ENCODE data around the gene HIGD1B. TPM values are rescaled to one million over a fixed set of nuclear protein-coding genes. Genes with fewer than 3 reads are reported as not detected.
A peak's percentile ranks its signal among the peaks of the same experiment; 100 is the strongest.

The HIGD1B gene
- total and polyA plus RNA-seq, 4 donors, result 0.28 to 0.43 TPM; not detected in 2

DNA sequence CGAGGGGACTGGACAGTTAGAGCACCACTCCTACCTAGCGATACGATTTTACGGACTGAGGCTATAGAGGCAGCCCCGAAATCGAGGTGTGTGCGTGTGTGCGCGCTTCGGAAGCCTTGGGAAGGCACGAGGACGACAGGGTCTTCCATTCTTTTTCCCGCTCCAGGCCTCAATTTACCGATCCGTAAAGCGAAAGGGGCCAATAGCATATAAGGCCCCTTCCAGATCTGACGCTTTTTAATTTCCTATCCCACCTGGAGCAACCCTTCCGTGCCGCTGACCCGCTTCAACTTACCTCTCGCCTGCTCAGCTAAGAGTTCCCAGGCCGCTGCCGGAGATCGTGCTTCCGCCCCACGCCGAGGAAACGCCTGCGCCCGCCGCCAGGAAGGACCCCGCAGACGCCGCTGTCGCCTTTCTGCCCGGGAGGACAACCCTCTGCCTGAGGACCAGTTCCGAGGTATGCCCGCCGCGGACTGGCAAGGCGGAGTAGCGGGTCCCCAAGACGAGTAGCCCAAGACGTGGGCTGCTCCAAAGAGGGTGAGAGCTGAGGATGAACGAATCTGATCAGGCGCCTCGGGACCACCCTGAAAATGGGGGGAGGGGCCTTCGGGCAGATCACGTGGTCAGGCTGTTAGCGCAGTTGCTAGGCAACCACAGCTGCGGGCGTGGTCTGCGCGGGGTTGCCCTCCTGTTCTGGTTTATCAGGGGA lies 51.5 kb downstream of the HIGD1B start, which contains the start of gene EFTUD2:
EFTUD2 (minus strand) TSS at position 372 of the 709 bp plus-strand sequence. CDS start 4,924 bp downstream, outside the sequence.
- H3K27me3 ChIP-seq (ENCODE audit: control insufficient read depth in 4 of 4, insufficient read depth in 4 of 4, low read length in 3 of 4), result no peaks in the 10 kb centered on the region
- peaks cover 3 to 20% (median 19%) of the 10 kb centered on the region in 4 donors for H3K4me1 ChIP-seq (ENCODE audit: control insufficient read depth in 4 of 4, insufficient read depth in 4 of 4, low read length in 3 of 4)
- TF ChIP-seq JUND (IDR thresholded peaks at IDR 0.05) (no peak), NR2F2 (IDR thresholded peaks at IDR 0.05) (no peak), RAD21 (IDR thresholded peaks at IDR 0.05) (peak in 1 of 2 donors; percentile 8), MAX (IDR thresholded peaks at IDR 0.05) (peak; percentile 95), FOXA2 (IDR thresholded peaks at IDR 0.05) (no peak), REST (IDR thresholded peaks at IDR 0.05) (peak; percentile 25), ZBTB33 (IDR thresholded peaks at IDR 0.05) (no peak), RXRA (IDR thresholded peaks at IDR 0.05) (peak in 1 of 2 donors; percentile 24), HNF4G (IDR thresholded peaks at IDR 0.05) (no peak), HNF4A (conservative IDR thresholded peaks at IDR 0.05) (no peak), SP1 (IDR thresholded peaks at IDR 0.05) (peak; percentile 63), EGR1 (IDR thresholded peaks at IDR 0.05; ENCODE audit: low read depth in 2 of 2) (peak in 1 of 2 donors; percentile 69), YY1 (IDR thresholded peaks at IDR 0.05) (peak; percentile 91), FOXA1 (IDR thresholded peaks at IDR 0.05) (peak; percentile 13), GABPA (IDR thresholded peaks at IDR 0.05 in 1 of 2, conservative IDR thresholded peaks at IDR 0.05 in 1 of 2) (peak; percentile 58 to 86), CTCF (IDR thresholded peaks at IDR 0.05; ENCODE audit: low read depth, low read length, missing input control) (no peak), TAF1 (conservative IDR thresholded peaks at IDR 0.05) (peak; percentile 26)
- TF ChIP-seq, protein P1, sequence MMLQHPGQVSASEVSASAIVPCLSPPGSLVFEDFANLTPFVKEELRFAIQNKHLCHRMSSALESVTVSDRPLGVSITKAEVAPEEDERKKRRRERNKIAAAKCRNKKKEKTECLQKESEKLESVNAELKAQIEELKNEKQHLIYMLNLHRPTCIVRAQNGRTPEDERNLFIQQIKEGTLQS (IDR thresholded peaks at IDR 0.05), result no peak
- under 1% methylated on average over 54 of the region's 54 CpGs for WGBS
- H3K9me3 ChIP-seq (ENCODE audit: control insufficient read depth in 4 of 4, low read length in 3 of 4), result no peaks in the 10 kb centered on the region
- peak; percentile 94 for DNase-seq (ENCODE audit: low spot score)
- H3K27ac ChIP-seq (ENCODE audit: low read depth in 1 of 2, low read length in 2 of 2), result peak within 1 kb of the TSS; percentile 98 to 99
- H3K9ac ChIP-seq (ENCODE audit: low read depth in 1 of 2, low read length in 2 of 2), result peak within 1 kb of the TSS; percentile 39 to 93
- H3K4me3 ChIP-seq (ENCODE audit: low read depth in 1 of 3, low read length in 3 of 3), result peak within 1 kb of the TSS; percentile 73 to 100 (median 80)
- H3K36me3 ChIP-seq (ENCODE audit: control insufficient read depth in 4 of 4, insufficient read depth in 3 of 4, low read depth in 1 of 4, low read length in 3 of 4), result peaks cover 0 to 4% (median 3%) of the 10 kb centered on the region in 4 donors

Small RNAs within 50 kb of the gene (small RNA-seq; reads per million reads assigned to genes)
- not detected for gene RN7SL405P

Other genes with a start within 250 kb of the HIGD1B start
- gene MEIOC, start 191.4 kb upstream of the HIGD1B start, total RNA-seq, result not detected
- under 1 TPM in 1 of 2 donors, not detected in 1; 0.31 TPM for gene MEIOC, start 191.4 kb upstream of the HIGD1B start, polyA plus RNA-seq
- 1 to 10 TPM; 7.7 to 8.6 TPM for gene CCDC43, start 158.1 kb upstream of the HIGD1B start, total RNA-seq
- gene CCDC43, start 158.1 kb upstream of the HIGD1B start, polyA plus RNA-seq, result 1 to 10 TPM; 4.5 to 5.7 TPM
- gene DBF4B, start 139.2 kb upstream of the HIGD1B start, total RNA-seq, result 1 to 10 TPM; 1.3 to 4.5 TPM
- under 1 TPM; 0.44 to 0.84 TPM for gene DBF4B, start 139.2 kb upstream of the HIGD1B start, polyA plus RNA-seq
- 1 to 10 TPM in 1 of 2 donors, under 1 TPM in 1; 0.08 to 1.1 TPM for gene ADAM11, start 88.9 kb upstream of the HIGD1B start, total RNA-seq
- under 1 TPM in 1 of 2 donors, not detected in 1; 0.06 TPM for gene ADAM11, start 88.9 kb upstream of the HIGD1B start, polyA plus RNA-seq
- 1 to 10 TPM; 1.2 to 1.4 TPM for gene GJC1, start 17.6 kb upstream of the HIGD1B start, total RNA-seq
- under 1 TPM; 0.17 to 0.37 TPM for gene GJC1, start 17.6 kb upstream of the HIGD1B start, polyA plus RNA-seq
- 10 to 100 TPM; 45.8 to 84.3 TPM for gene EFTUD2, start 51.6 kb downstream of the HIGD1B start, total RNA-seq
- gene EFTUD2, start 51.6 kb downstream of the HIGD1B start, polyA plus RNA-seq, result 10 to 100 TPM; 19.8 to 20.9 TPM
- under 1 TPM; 0.33 to 0.42 TPM for gene GFAP, start 67.6 kb downstream of the HIGD1B start, total RNA-seq
- gene GFAP, start 67.6 kb downstream of the HIGD1B start, polyA plus RNA-seq, result under 1 TPM in 1 of 2 donors, not detected in 1; 0.24 TPM
- 10 to 100 TPM in 1 of 2 donors, under 1 TPM in 1; under 0.01 to 11.9 TPM for gene KIF18B, start 99.9 kb downstream of the HIGD1B start, total RNA-seq
- under 1 TPM; 0.10 to 0.87 TPM for gene KIF18B, start 99.9 kb downstream of the HIGD1B start, polyA plus RNA-seq
- under 1 TPM; 0.17 to 0.23 TPM for gene C1QL1, start 120.4 kb downstream of the HIGD1B start, total RNA-seq
- gene C1QL1, start 120.4 kb downstream of the HIGD1B start, polyA plus RNA-seq, result under 1 TPM in 1 of 2 donors, not detected in 1; 0.57 TPM
- 10 to 100 TPM; 15.6 to 22.9 TPM for gene DCAKD, start 203.7 kb downstream of the HIGD1B start, total RNA-seq
- 10 to 100 TPM in 1 of 2 donors, 1 to 10 TPM in 1; 9.7 to 13.6 TPM for gene DCAKD, start 203.7 kb downstream of the HIGD1B start, polyA plus RNA-seq
- 10 to 100 TPM; 27.0 to 55.1 TPM for gene NMT1, start 213.4 kb downstream of the HIGD1B start, total RNA-seq
- gene NMT1, start 213.4 kb downstream of the HIGD1B start, polyA plus RNA-seq, result 10 to 100 TPM; 30.2 to 83.7 TPM